Esophagus squamous epithelium (tissue), 4 donors: ENCODE results near the gene CXCL3.

Source experiments
- CTCF ChIP-seq, 6 experiments: fragments of 450-650 bp in 4 of 6; fragments of 200-600 bp in 2 of 6; sonication (generic) in 2 of 6; IDR thresholded peaks; one replicate each; pipeline ENCODE4 v1.5.1; 2016 to 2019; ENCODE audit warnings: antibody characterized with exemption in 6 of 6, mild to moderate bottlenecking in 4 of 6, moderate library complexity in 4 of 6
- POLR2A ChIP-seq, 4 donors: fragments of 450-650 bp; IDR thresholded peaks; one replicate each; pipeline ENCODE4 v1.6.1; 2017; ENCODE audit warnings: antibody characterized with exemption in 4 of 4, mild to moderate bottlenecking in 4 of 4, moderate library complexity in 3 of 4

DNA sequence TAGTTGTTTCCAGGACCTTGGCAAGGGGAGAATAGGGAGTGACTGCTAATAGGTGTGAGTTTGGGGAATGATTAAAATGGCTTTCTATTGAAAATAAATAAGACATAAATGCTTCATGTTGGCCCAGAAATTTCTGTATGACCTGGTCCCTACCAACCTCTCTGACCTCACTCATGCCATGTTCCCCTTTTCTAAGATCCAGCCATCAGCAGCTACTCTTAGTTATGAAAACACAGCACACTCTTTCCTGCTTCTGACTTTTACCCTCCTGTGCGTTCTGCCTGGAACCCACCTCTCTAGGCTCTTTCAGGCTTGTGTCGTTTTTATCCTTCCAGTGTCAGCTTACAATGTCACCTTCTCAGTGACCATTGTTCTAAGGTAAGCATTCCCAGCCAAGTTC is 25.2 kb downstream of the CXCL3 start:
- no peak for TF ChIP-seq CTCF (IDR thresholded peaks at IDR 0.05)
- TF ChIP-seq POLR2A (IDR thresholded peaks at IDR 0.05): no peak
